ENCODE data around the gene PTPRK. TPM values are rescaled to one million over a fixed set of nuclear protein-coding genes. Genes with fewer than 3 reads are reported as not detected.

PTPRK gene
- total and polyA plus RNA-seq, 2 of the 13 experiments (the other 11 are each of a cell fraction or from before 2014, with no cell fraction given): 43.6 to 98.3 TPM

GRCh38 chr6:128505603-128506002 is 14.8 kb downstream of the PTPRK start (continued):
- TF ChIP-seq ZC3H4 (CRISPR knock-in tag; IDR thresholded peaks at IDR 0.05; ENCODE audit: borderline replicate concordance): no peak
- TF ChIP-seq ZNF143 (CRISPR knock-in tag; IDR thresholded peaks at IDR 0.05): no peak
- no peak for TF ChIP-seq GMEB2 (CRISPR knock-in tag; IDR thresholded peaks at IDR 0.05; ENCODE audit: low read depth)
- no peak for TF ChIP-seq GPN1 (CRISPR knock-in tag; IDR thresholded peaks at IDR 0.05; ENCODE audit: borderline replicate concordance)
- TF ChIP-seq ZNF34 (CRISPR knock-in tag; IDR thresholded peaks at IDR 0.05; ENCODE audit: borderline replicate concordance): no peak
- TF ChIP-seq BHLHE40 (IDR thresholded peaks at IDR 0.05; ENCODE audit: low read length): no peak
- TF ChIP-seq, protein P1, sequence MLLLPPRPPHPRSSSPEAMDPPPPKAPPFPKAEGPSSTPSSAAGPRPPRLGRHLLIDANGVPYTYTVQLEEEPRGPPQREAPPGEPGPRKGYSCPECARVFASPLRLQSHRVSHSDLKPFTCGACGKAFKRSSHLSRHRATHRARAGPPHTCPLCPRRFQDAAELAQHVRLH (CRISPR knock-in tag; IDR thresholded peaks at IDR 0.05; ENCODE audit: borderline replicate concordance, low read depth): no peak
- no peak for TF ChIP-seq ZNF160 (CRISPR knock-in tag; IDR thresholded peaks at IDR 0.05)
- TF ChIP-seq POLR2G (IDR thresholded peaks at IDR 0.05; ENCODE audit: low read depth, low read length): peak; percentile 71
- TF ChIP-seq, protein P2, sequence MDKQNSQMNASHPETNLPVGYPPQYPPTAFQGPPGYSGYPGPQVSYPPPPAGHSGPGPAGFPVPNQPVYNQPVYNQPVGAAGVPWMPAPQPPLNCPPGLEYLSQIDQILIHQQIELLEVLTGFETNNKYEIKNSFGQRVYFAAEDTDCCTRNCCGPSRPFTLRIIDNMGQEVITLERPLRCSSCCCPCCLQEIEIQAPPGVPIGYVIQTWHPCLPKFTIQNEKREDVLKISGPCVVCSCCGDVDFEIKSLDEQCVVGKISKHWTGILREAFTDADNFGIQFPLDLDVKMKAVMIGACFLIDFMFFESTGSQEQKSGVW (CRISPR knock-in tag; IDR thresholded peaks at IDR 0.05; ENCODE audit: borderline replicate concordance): no peak
- peak; percentile 39; the same call in 1 of the 2 replicates for TF ChIP-seq MEIS2 (CRISPR knock-in tag; IDR thresholded peaks at IDR 0.05)
- no peak for TF ChIP-seq NBN (conservative IDR thresholded peaks at IDR 0.05)
- TF ChIP-seq ZNF12 (CRISPR knock-in tag; IDR thresholded peaks at IDR 0.05): no peak
- TF ChIP-seq ZNF124 (CRISPR knock-in tag; IDR thresholded peaks at IDR 0.05): no peak
- TF ChIP-seq ZNF407 (CRISPR knock-in tag; IDR thresholded peaks at IDR 0.05; ENCODE audit: not compliant biosample characterization): no peak
- peak; percentile 67 for TF ChIP-seq ZNF644 (CRISPR knock-in tag; IDR thresholded peaks at IDR 0.05; ENCODE audit: low read depth)
- TF ChIP-seq SATB2 (CRISPR knock-in tag; IDR thresholded peaks at IDR 0.05): peak; percentile 79; the same call in 1 of the 2 replicates
- peak; percentile 51 for TF ChIP-seq ELF3 (CRISPR knock-in tag; IDR thresholded peaks at IDR 0.05)
- no peak; the same call in 1 of the 2 replicates for TF ChIP-seq MED13 (CRISPR knock-in tag; IDR thresholded peaks at IDR 0.05)
- peak; percentile 30 to 67; a peak in 3 of 4 replicates for TF ChIP-seq NR2F1 (CRISPR knock-in tag; IDR thresholded peaks at IDR 0.05)
- no peak for TF ChIP-seq TEAD2 (CRISPR knock-in tag; IDR thresholded peaks at IDR 0.05)
- TF ChIP-seq ZNF232 (CRISPR knock-in tag; IDR thresholded peaks at IDR 0.05; ENCODE audit: borderline replicate concordance): no peak; the same call in 1 of the 2 replicates

All from HepG2 (cell line).